WTC11 (cell line): Measurements from ENCODE around the gene NFIA.

Experiments
- ATF1 ChIP-seq: sonication (generic); formaldehyde crosslinking; IDR thresholded peaks from 2 replicates; pipeline ENCODE4 v1.8.1; 2023; ENCODE audit warnings: mild to moderate bottlenecking, moderate library complexity, missing genetic modification reagents
- CBFB ChIP-seq: sonication (generic); formaldehyde crosslinking; IDR thresholded peaks from 2 replicates; pipeline ENCODE4 v1.8.1; 2022; ENCODE audit warnings: mild to moderate bottlenecking, low read depth, missing genetic modification reagents
- NR1H2 ChIP-seq: sonication (generic); formaldehyde crosslinking; IDR thresholded peaks from 2 replicates; pipeline ENCODE4 v1.9.0; 2021; ENCODE audit warnings: mild to moderate bottlenecking, moderate library complexity, missing genetic modification reagents
- NR2C2 ChIP-seq: sonication (generic); formaldehyde crosslinking; IDR thresholded peaks from 2 replicates; pipeline ENCODE4 v1.8.0; 2022; ENCODE audit warnings: mild to moderate bottlenecking, missing genetic modification reagents
- ZBTB21 ChIP-seq: sonication (generic); formaldehyde crosslinking; IDR thresholded peaks from 2 replicates; pipeline ENCODE4 v1.8.1; 2023; ENCODE audit warnings: mild to moderate bottlenecking, missing genetic modification reagents, borderline replicate concordance
- TF ChIP-seq, protein P1 (sequence below): fragments of 200-600 bp; IDR thresholded peaks from 2 replicates; pipeline ENCODE4 v1.8.0; 2022; ENCODE audit warnings: antibody characterized with exemption
- TF ChIP-seq, protein P2 (sequence below): sonication (generic); formaldehyde crosslinking; IDR thresholded peaks from 2 replicates; pipeline ENCODE4 v1.8.1; 2022; ENCODE audit warnings: low read depth, missing genetic modification reagents, borderline replicate concordance
- TF ChIP-seq, protein P3 (sequence below): sonication (generic); formaldehyde crosslinking; IDR thresholded peaks from 2 replicates; pipeline ENCODE4 v1.8.0; 2023; ENCODE audit warnings: missing genetic modification reagents, mild to moderate bottlenecking, borderline replicate concordance
- TF ChIP-seq, protein P4 (sequence below): sonication (generic); formaldehyde crosslinking; IDR thresholded peaks from 2 replicates; pipeline ENCODE4 v1.8.0; 2022; ENCODE audit warnings: mild to moderate bottlenecking, missing genetic modification reagents
- TF ChIP-seq, protein P5 (sequence below): sonication (generic); formaldehyde crosslinking; IDR thresholded peaks from 2 replicates; pipeline ENCODE4 v1.8.0; 2022; ENCODE audit warnings: mild to moderate bottlenecking, missing genetic modification reagents

DNA sequence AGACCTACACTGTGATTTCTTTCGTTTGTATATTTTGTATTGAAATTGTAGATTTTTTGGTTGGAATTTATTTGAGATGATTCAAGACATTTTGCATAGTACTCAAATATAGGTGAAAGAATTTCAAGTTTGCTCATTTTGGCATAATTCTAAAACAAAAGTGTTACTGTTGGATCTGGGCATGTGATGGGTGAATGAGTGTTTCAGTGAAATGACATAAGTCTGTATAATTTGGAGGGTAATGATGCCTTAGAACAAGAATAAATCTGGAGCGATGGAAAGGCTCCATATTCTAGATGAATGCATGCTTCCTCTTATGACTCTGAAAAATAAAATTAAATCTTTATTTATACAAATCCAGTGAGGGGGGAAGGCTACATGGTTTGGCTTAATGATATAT lies 41.0 kb downstream of the NFIA start:
- no peak for TF ChIP-seq NR1H2 (CRISPR knock-in tag)
- TF ChIP-seq, protein P1, sequence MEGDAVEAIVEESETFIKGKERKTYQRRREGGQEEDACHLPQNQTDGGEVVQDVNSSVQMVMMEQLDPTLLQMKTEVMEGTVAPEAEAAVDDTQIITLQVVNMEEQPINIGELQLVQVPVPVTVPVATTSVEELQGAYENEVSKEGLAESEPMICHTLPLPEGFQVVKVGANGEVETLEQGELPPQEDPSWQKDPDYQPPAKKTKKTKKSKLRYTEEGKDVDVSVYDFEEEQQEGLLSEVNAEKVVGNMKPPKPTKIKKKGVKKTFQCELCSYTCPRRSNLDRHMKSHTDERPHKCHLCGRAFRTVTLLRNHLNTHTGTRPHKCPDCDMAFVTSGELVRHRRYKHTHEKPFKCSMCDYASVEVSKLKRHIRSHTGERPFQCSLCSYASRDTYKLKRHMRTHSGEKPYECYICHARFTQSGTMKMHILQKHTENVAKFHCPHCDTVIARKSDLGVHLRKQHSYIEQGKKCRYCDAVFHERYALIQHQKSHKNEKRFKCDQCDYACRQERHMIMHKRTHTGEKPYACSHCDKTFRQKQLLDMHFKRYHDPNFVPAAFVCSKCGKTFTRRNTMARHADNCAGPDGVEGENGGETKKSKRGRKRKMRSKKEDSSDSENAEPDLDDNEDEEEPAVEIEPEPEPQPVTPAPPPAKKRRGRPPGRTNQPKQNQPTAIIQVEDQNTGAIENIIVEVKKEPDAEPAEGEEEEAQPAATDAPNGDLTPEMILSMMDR = no peak
- TF ChIP-seq ATF1 (CRISPR knock-in tag) = no peak
- no peak for TF ChIP-seq ZBTB21 (CRISPR knock-in tag)
- TF ChIP-seq, protein P2, sequence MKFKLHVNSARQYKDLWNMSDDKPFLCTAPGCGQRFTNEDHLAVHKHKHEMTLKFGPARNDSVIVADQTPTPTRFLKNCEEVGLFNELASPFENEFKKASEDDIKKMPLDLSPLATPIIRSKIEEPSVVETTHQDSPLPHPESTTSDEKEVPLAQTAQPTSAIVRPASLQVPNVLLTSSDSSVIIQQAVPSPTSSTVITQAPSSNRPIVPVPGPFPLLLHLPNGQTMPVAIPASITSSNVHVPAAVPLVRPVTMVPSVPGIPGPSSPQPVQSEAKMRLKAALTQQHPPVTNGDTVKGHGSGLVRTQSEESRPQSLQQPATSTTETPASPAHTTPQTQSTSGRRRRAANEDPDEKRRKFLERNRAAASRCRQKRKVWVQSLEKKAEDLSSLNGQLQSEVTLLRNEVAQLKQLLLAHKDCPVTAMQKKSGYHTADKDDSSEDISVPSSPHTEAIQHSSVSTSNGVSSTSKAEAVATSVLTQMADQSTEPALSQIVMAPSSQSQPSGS (CRISPR knock-in tag) = no peak
- TF ChIP-seq, protein P3, sequence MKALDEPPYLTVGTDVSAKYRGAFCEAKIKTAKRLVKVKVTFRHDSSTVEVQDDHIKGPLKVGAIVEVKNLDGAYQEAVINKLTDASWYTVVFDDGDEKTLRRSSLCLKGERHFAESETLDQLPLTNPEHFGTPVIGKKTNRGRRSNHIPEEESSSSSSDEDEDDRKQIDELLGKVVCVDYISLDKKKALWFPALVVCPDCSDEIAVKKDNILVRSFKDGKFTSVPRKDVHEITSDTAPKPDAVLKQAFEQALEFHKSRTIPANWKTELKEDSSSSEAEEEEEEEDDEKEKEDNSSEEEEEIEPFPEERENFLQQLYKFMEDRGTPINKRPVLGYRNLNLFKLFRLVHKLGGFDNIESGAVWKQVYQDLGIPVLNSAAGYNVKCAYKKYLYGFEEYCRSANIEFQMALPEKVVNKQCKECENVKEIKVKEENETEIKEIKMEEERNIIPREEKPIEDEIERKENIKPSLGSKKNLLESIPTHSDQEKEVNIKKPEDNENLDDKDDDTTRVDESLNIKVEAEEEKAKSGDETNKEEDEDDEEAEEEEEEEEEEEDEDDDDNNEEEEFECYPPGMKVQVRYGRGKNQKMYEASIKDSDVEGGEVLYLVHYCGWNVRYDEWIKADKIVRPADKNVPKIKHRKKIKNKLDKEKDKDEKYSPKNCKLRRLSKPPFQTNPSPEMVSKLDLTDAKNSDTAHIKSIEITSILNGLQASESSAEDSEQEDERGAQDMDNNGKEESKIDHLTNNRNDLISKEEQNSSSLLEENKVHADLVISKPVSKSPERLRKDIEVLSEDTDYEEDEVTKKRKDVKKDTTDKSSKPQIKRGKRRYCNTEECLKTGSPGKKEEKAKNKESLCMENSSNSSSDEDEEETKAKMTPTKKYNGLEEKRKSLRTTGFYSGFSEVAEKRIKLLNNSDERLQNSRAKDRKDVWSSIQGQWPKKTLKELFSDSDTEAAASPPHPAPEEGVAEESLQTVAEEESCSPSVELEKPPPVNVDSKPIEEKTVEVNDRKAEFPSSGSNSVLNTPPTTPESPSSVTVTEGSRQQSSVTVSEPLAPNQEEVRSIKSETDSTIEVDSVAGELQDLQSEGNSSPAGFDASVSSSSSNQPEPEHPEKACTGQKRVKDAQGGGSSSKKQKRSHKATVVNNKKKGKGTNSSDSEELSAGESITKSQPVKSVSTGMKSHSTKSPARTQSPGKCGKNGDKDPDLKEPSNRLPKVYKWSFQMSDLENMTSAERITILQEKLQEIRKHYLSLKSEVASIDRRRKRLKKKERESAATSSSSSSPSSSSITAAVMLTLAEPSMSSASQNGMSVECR (CRISPR knock-in tag) = no peak
- TF ChIP-seq, protein P4, sequence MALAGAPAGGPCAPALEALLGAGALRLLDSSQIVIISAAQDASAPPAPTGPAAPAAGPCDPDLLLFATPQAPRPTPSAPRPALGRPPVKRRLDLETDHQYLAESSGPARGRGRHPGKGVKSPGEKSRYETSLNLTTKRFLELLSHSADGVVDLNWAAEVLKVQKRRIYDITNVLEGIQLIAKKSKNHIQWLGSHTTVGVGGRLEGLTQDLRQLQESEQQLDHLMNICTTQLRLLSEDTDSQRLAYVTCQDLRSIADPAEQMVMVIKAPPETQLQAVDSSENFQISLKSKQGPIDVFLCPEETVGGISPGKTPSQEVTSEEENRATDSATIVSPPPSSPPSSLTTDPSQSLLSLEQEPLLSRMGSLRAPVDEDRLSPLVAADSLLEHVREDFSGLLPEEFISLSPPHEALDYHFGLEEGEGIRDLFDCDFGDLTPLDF (CRISPR knock-in tag) = no peak
- no peak for TF ChIP-seq NR2C2 (CRISPR knock-in tag)
- TF ChIP-seq, protein P5, sequence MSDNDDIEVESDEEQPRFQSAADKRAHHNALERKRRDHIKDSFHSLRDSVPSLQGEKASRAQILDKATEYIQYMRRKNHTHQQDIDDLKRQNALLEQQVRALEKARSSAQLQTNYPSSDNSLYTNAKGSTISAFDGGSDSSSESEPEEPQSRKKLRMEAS = no peak
- TF ChIP-seq CBFB = no peak
